ENCODE results near the gene LLCFC1. TPM values are rescaled to one million over a fixed set of nuclear protein-coding genes. Genes with fewer than 3 reads are reported as not detected.

Gene LLCFC1
- total RNA-seq, 1 donor: not detected

GRCh38 chr7:142950235-142950634 is 11.0 kb downstream of the LLCFC1 start:
- TF ChIP-seq CTCF (IDR thresholded peaks at IDR 0.05; ENCODE audit: insufficient read depth, low read length): no peak
- no peak for DNase-seq (ENCODE audit: low read depth)

GRCh38 chr7:142954680-142955268 is 15.5 kb downstream of the LLCFC1 start:
- TF ChIP-seq CTCF (IDR thresholded peaks at IDR 0.05; ENCODE audit: insufficient read depth, low read length): no peak
- no peak overlapping the region for H3K4me3 ChIP-seq (ENCODE audit: low read depth, low read length)
- DNase-seq (ENCODE audit: low read depth): no peak

More at GRCh38 chr7:142950235-142950634, 11.0 kb downstream of the LLCFC1 start:
- no peak overlapping the region for H3K4me3 ChIP-seq (ENCODE audit: low read depth, low read length)

GRCh38 chr7:142956951-142957623 is 17.8 kb downstream of the LLCFC1 start:
- TF ChIP-seq CTCF (IDR thresholded peaks at IDR 0.05; ENCODE audit: insufficient read depth, low read length): no peak
- DNase-seq (ENCODE audit: low read depth): peak; percentile 49
- no peak overlapping the region for H3K4me3 ChIP-seq (ENCODE audit: low read depth, low read length)

- H3K4me3 ChIP-seq (ENCODE audit: low read depth, low read length): no peak overlapping the region
- no peak for TF ChIP-seq CTCF (IDR thresholded peaks at IDR 0.05; ENCODE audit: insufficient read depth, low read length)
- no peak for DNase-seq (ENCODE audit: low read depth)
Observed at GRCh38 chr7:142957723-142958122, 18.4 kb downstream of the LLCFC1 start.

GRCh38 chr7:142959202-142959601 is 19.9 kb downstream of the LLCFC1 start:
- no peak for DNase-seq (ENCODE audit: low read depth)
- H3K4me3 ChIP-seq (ENCODE audit: low read depth, low read length): no peak overlapping the region
- no peak for TF ChIP-seq CTCF (IDR thresholded peaks at IDR 0.05; ENCODE audit: insufficient read depth, low read length)

- no peak for TF ChIP-seq CTCF (IDR thresholded peaks at IDR 0.05; ENCODE audit: insufficient read depth, low read length)
- H3K4me3 ChIP-seq (ENCODE audit: low read depth, low read length): no peak overlapping the region
- DNase-seq (ENCODE audit: low read depth): no peak
Observed at GRCh38 chr7:142960955-142961512, 21.8 kb downstream of the LLCFC1 start.
